Osteocyte (in vitro differentiated cells): Measurements from ENCODE around the gene KCNJ1. TPM values are rescaled to one million over a fixed set of nuclear protein-coding genes. Genes with fewer than 3 reads are reported as not detected.
A peak's percentile ranks its signal among the peaks of the same experiment; 100 is the strongest.

Source experiments
- DNase-seq: peaks from one replicate; pipeline ENCODE4 v3.0.0; 2021; ENCODE audit warnings: mixed read lengths; ENCODE audit not compliant: unreplicated experiment; ENCODE audit errors: extremely low spot score
- H3K27ac Mint-ChIP-seq: one replicate; pipeline ENCODE4 v1.8.0; 2021; ENCODE audit warnings: mild to moderate bottlenecking, mixed read lengths; ENCODE audit not compliant: unreplicated experiment
- H3K27me3 Mint-ChIP-seq: one replicate; pipeline ENCODE4 v1.8.0; 2021; ENCODE audit warnings: mixed read lengths; ENCODE audit not compliant: unreplicated experiment
- H3K36me3 Mint-ChIP-seq: one replicate; pipeline ENCODE4 v1.8.0; 2021; ENCODE audit warnings: mixed read lengths; ENCODE audit not compliant: unreplicated experiment
- H3K4me1 Mint-ChIP-seq: one replicate; pipeline ENCODE4 v1.8.0; 2021; ENCODE audit warnings: mixed read lengths; ENCODE audit not compliant: unreplicated experiment
- H3K4me3 Mint-ChIP-seq: one replicate; pipeline ENCODE4 v1.8.0; 2021; ENCODE audit warnings: mild to moderate bottlenecking, moderate library complexity, mixed read lengths; ENCODE audit not compliant: unreplicated experiment
- H3K9me3 Mint-ChIP-seq: one replicate; pipeline ENCODE4 v1.8.0; 2021; ENCODE audit warnings: mixed read lengths; ENCODE audit not compliant: unreplicated experiment
- CTCF ChIP-seq: fragments of 200-600 bp; sonication (generic); IDR thresholded peaks from 2 replicates; pipeline ENCODE4 v1.5.0; 2021; ENCODE audit warnings: antibody characterized with exemption, mild to moderate bottlenecking, moderate library complexity
- total RNA-seq: library from RNA; stranded (reverse); gene quantifications from 2 replicates; pipeline ENCODE4 v1.2.1, GENCODE V29; 2021

Gene KCNJ1
- total RNA-seq, 1 donor from 2014 or later = not detected

- H3K27me3 Mint-ChIP-seq = peaks cover 12% of the 10 kb centered on the region
- peaks cover 23% of the 10 kb centered on the region for H3K4me1 Mint-ChIP-seq
- TF ChIP-seq CTCF = no peak
- no peaks in the 10 kb centered on the region for H3K36me3 Mint-ChIP-seq
- no peak for DNase-seq
- no peaks in the 10 kb centered on the region for H3K9me3 Mint-ChIP-seq
- H3K27ac Mint-ChIP-seq = no peak overlapping the region
- no peak overlapping the region for H3K4me3 Mint-ChIP-seq
Observed at GRCh38 chr11:128908391-128909246, 41.5 kb upstream of the KCNJ1 start.

DNA sequence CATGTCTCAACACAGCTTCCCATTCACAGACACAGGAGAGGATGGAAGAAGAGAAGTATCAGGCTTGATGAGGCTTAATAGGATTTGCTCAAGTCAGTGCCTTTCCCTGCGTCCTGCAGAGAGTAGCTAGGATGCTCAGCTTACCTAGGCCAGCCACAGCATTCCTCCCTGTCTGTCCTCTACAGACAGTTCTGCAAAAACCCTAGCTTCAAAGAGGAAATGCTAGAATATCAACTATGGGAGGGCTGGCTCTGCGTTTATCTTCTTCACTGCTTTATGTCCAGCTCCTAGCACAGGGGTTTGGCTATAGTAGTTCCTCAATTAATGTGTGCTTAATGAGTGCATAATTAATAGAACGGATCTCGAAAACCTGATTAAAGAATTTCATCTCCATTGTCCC, 40.5 kb upstream of the KCNJ1 start:
- Mint-ChIP-seq H3K4me1 (peaks cover 28% of the 10 kb centered on the region), H3K27me3 (peaks cover 4% of the 10 kb centered on the region), H3K9me3 (no peaks in the 10 kb centered on the region), H3K27ac (no peak overlapping the region), H3K4me3 (no peak overlapping the region), H3K36me3 (no peaks in the 10 kb centered on the region)
- no peak for TF ChIP-seq CTCF
- DNase-seq = no peak

- Mint-ChIP-seq H3K36me3 (no peaks in the 10 kb centered on the region), H3K4me1 (peaks cover 28% of the 10 kb centered on the region), H3K4me3 (peak overlapping the region; percentile 60), H3K9me3 (no peaks in the 10 kb centered on the region), H3K27ac (no peak overlapping the region), H3K27me3 (peaks cover 7% of the 10 kb centered on the region)
- no peak for TF ChIP-seq CTCF
- DNase-seq = no peak
Observed at GRCh38 chr11:128906185-128907050, 39.3 kb upstream of the KCNJ1 start.

- H3K27ac Mint-ChIP-seq = no peak overlapping the region
- H3K9me3 Mint-ChIP-seq = no peaks in the 10 kb centered on the region
- peak; percentile 52 for TF ChIP-seq CTCF
- peaks cover 11% of the 10 kb centered on the region for H3K27me3 Mint-ChIP-seq
- H3K4me1 Mint-ChIP-seq = peaks cover 26% of the 10 kb centered on the region
- DNase-seq = no peak
- H3K36me3 Mint-ChIP-seq = no peaks in the 10 kb centered on the region
- peak overlapping the region; percentile 60 for H3K4me3 Mint-ChIP-seq
Observed at GRCh38 chr11:128905345-128906184, 38.5 kb upstream of the KCNJ1 start.
